OCI-LY7 (cell line): ENCODE measurements around the gene FMN1. TPM values are rescaled to one million over a fixed set of nuclear protein-coding genes. Genes with fewer than 3 reads are reported as not detected.

Source experiments
- BruUV-seq: library from RNA; stranded (reverse); fragments of 400-500 nt; replicated peaks from 2 replicates; lab custom pipeline; 2021; lab: Mats Ljungman, UMichigan
- CTCF ChIA-PET: fragments of 300-600 bp; sonication (Branson Sonifier 250); formaldehyde crosslinking; loops from one replicate; lab custom pipeline; 2022; ENCODE audit warnings: antibody characterized with exemption; ENCODE audit not compliant: unreplicated experiment; lab: Charles Lee
- POLR2A ChIA-PET: fragments of 300-600 bp; sonication (Branson Sonifier 250); formaldehyde crosslinking; loops from one replicate; lab custom pipeline; 2022; ENCODE audit warnings: antibody characterized with exemption; lab: Charles Lee
- DNase-seq: peaks from one replicate; pipeline ENCODE4 v3.0.0-alpha.2; 2015; ENCODE audit warnings: low spot score
- H2AFZ ChIP-seq: fragments of 200-600 bp; sonication (generic), shearing (Covaris generic); 2 replicates; pipeline ENCODE4 v1.6.1; 2014; ENCODE audit warnings: mild to moderate bottlenecking, antibody characterized with exemption, low read length, moderate library complexity
- H3K27ac ChIP-seq: fragments of 200-600 bp; sonication (generic); 2 replicates; pipeline ENCODE4 v1.5.1; 2014; ENCODE audit warnings: mixed run types, low read depth, mild to moderate bottlenecking, moderate library complexity, low read length, inconsistent platforms; ENCODE audit not compliant: poor library complexity, severe bottlenecking
- H3K36me3 ChIP-seq: fragments of 200-600 bp; sonication (generic); 2 replicates; pipeline ENCODE4 v1.6.1; 2014; ENCODE audit warnings: mild to moderate bottlenecking, antibody characterized with exemption, low read length, moderate library complexity, mixed read lengths; ENCODE audit not compliant: insufficient read depth
- H3K4me1 ChIP-seq: fragments of 200-600 bp; sonication (generic); 2 replicates; pipeline ENCODE4 v1.5.1; 2014; ENCODE audit warnings: mild to moderate bottlenecking, low read length; ENCODE audit not compliant: insufficient read depth, poor library complexity, severe bottlenecking
- H3K4me2 ChIP-seq: fragments of 200-600 bp; sonication (generic); 2 replicates; pipeline ENCODE4 v1.6.1; 2014; ENCODE audit warnings: mild to moderate bottlenecking, low read length
- H3K4me3 ChIP-seq: fragments of 200-600 bp; sonication (generic); 2 replicates; pipeline ENCODE4 v1.5.1; 2014; ENCODE audit warnings: mild to moderate bottlenecking, low read depth, low read length; ENCODE audit not compliant: poor library complexity, severe bottlenecking
- H3K79me2 ChIP-seq: fragments of 200-600 bp; sonication (generic); 2 replicates; pipeline ENCODE4 v1.6.1; 2016; ENCODE audit warnings: low read depth, mild to moderate bottlenecking, low read length, moderate library complexity, mixed read lengths; ENCODE audit not compliant: insufficient read depth
- H3K9me2 ChIP-seq: fragments of 200-600 bp; sonication (generic); 2 replicates; pipeline ENCODE4 v1.6.1; 2016; ENCODE audit warnings: mild to moderate bottlenecking, low read length, mixed read lengths; ENCODE audit not compliant: insufficient read depth
- H3K9me3 ChIP-seq: fragments of 200-600 bp; sonication (generic); 2 replicates; pipeline ENCODE4 v1.6.1; 2014; ENCODE audit warnings: mild to moderate bottlenecking, mixed run types, low read length, mixed read lengths
- H4K20me1 ChIP-seq: fragments of 200-600 bp; sonication (generic); 2 replicates; pipeline ENCODE4 v1.6.1; 2014; ENCODE audit warnings: mild to moderate bottlenecking, antibody characterized with exemption, low read length, moderate library complexity, mixed read lengths; ENCODE audit not compliant: insufficient read depth
- EZH2phosphoT487 ChIP-seq: fragments of 200-600 bp; sonication (generic); IDR thresholded peaks from 2 replicates; pipeline ENCODE4 v1.6.1; 2018; ENCODE audit warnings: low read depth, borderline replicate concordance, mild to moderate bottlenecking, mixed run types, antibody characterized with exemption, low read length, moderate library complexity, mixed read lengths
- intact Hi-C: fragments of 100-400 bp; cut with micrococcal nuclease; formaldehyde crosslinking; loops from one replicate; pipeline ENCODE4 v1.10.0; 2022; ENCODE audit not compliant: unreplicated experiment
- total RNA-seq, 2 experiments: library from RNA; depleted of rRNA in 1 of 2; stranded (reverse); fragments of >200 nt in 1 of 2; shearing (Covaris generic) in 1 of 2; gene quantifications; 2 replicates each; pipeline ENCODE4 v1.2.3, GENCODE V29; 2014 to 2022
- TF ChIP-seq, protein P1 (sequence below): fragments of 200-600 bp; sonication (generic); conservative IDR thresholded peaks from 2 replicates; pipeline ENCODE4 v1.5.1; 2014; ENCODE audit warnings: mild to moderate bottlenecking, antibody characterized with exemption, low read length, moderate library complexity, mixed read lengths

Gene FMN1
- total RNA-seq, 2 experiments from 2014 or later = 3.2 to 4.2 TPM

GRCh38 chr15:33007303-33007855, 187.1 kb downstream of the FMN1 start:
- H3K36me3 ChIP-seq = no peaks in the 10 kb centered on the region
- H2AFZ ChIP-seq = no peak overlapping the region
- no peak overlapping the region for H3K4me3 ChIP-seq
- no peaks in the 10 kb centered on the region for H3K9me3 ChIP-seq
- H3K27ac ChIP-seq = no peak overlapping the region
- no peak for DNase-seq
- no peak overlapping the region for H3K4me2 ChIP-seq
- CTCF ChIA-PET = no interaction called here
- H3K4me1 ChIP-seq = peaks cover 9% of the 10 kb centered on the region
- POLR2A ChIA-PET = no interaction called here
- no peak for TF ChIP-seq EZH2phosphoT487
- TF ChIP-seq, protein P1, sequence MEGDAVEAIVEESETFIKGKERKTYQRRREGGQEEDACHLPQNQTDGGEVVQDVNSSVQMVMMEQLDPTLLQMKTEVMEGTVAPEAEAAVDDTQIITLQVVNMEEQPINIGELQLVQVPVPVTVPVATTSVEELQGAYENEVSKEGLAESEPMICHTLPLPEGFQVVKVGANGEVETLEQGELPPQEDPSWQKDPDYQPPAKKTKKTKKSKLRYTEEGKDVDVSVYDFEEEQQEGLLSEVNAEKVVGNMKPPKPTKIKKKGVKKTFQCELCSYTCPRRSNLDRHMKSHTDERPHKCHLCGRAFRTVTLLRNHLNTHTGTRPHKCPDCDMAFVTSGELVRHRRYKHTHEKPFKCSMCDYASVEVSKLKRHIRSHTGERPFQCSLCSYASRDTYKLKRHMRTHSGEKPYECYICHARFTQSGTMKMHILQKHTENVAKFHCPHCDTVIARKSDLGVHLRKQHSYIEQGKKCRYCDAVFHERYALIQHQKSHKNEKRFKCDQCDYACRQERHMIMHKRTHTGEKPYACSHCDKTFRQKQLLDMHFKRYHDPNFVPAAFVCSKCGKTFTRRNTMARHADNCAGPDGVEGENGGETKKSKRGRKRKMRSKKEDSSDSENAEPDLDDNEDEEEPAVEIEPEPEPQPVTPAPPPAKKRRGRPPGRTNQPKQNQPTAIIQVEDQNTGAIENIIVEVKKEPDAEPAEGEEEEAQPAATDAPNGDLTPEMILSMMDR = 0 out of 2 replicates have a peak, but pooled peaks have one; percentile 23
- no TSS peak for BruUV-seq
- intact Hi-C loops = no loop called here
- no peaks in the 10 kb centered on the region for H4K20me1 ChIP-seq
- H3K79me2 ChIP-seq = no peaks in the 10 kb centered on the region
- no peaks in the 10 kb centered on the region for H3K9me2 ChIP-seq

GRCh38 chr15:33005582-33005981, 188.9 kb downstream of the FMN1 start:
- Histone ChIP-seq H3K36me3 (no peaks in the 10 kb centered on the region), H2AFZ (no peak overlapping the region), H3K4me2 (0 out of 2 replicates have a peak overlapping the region, but pooled peaks have one; percentile 19), H4K20me1 (no peaks in the 10 kb centered on the region), H3K4me1 (peaks cover 9% of the 10 kb centered on the region), H3K27ac (no peak overlapping the region), H3K9me2 (no peaks in the 10 kb centered on the region), H3K9me3 (no peaks in the 10 kb centered on the region), H3K4me3 (no peak overlapping the region), H3K79me2 (no peaks in the 10 kb centered on the region)
- TF ChIP-seq EZH2phosphoT487 = no peak
- TF ChIP-seq, protein P1 = no peak
- intact Hi-C loops = no loop called here
- ChIA-PET CTCF (no interaction called here), POLR2A (no interaction called here)
- no TSS peak for BruUV-seq
- DNase-seq = peak; percentile 18

GRCh38 chr15:33001926-33002325, 192.6 kb downstream of the FMN1 start:
- ChIA-PET POLR2A (no interaction called here), CTCF (no interaction called here)
- Histone ChIP-seq H3K4me1 (peaks cover 9% of the 10 kb centered on the region), H3K36me3 (no peaks in the 10 kb centered on the region), H3K27ac (no peak overlapping the region), H3K4me3 (no peak overlapping the region), H3K9me3 (no peaks in the 10 kb centered on the region), H4K20me1 (no peaks in the 10 kb centered on the region), H3K79me2 (no peaks in the 10 kb centered on the region), H2AFZ (no peak overlapping the region), H3K4me2 (no peak overlapping the region), H3K9me2 (no peaks in the 10 kb centered on the region; the same call in 1 of the 2 replicates)
- intact Hi-C loops = no loop called here
- no peak for DNase-seq
- no TSS peak for BruUV-seq
- no peak for TF ChIP-seq EZH2phosphoT487
- TF ChIP-seq, protein P1 = no peak
